Calu3 (cell line): Measurements from ENCODE around the gene ACOT9. TPM values are rescaled to one million over a fixed set of nuclear protein-coding genes. Genes with fewer than 3 reads are reported as not detected.

Experiments used
- BruUV-seq: library from RNA; stranded (reverse); fragments of 400-500 nt; replicated peaks from 2 replicates; lab custom pipeline; 2021; lab: Mats Ljungman, UMichigan
- CTCF ChIA-PET: fragments of 300-600 bp; sonication (Branson Sonifier 250); formaldehyde crosslinking; loops from one replicate; lab custom pipeline; 2022; ENCODE audit warnings: antibody characterized with exemption; lab: Charles Lee
- DNase-seq: peaks from one replicate; pipeline ENCODE4 v3.0.0; 2022
- H3K27ac Mint-ChIP-seq: one replicate; pipeline ENCODE4 v1.8.0; 2022; ENCODE audit warnings: mixed read lengths; ENCODE audit not compliant: unreplicated experiment
- H3K27me3 Mint-ChIP-seq: one replicate; pipeline ENCODE4 v1.8.0; 2022; ENCODE audit warnings: mixed read lengths; ENCODE audit not compliant: unreplicated experiment
- H3K36me3 Mint-ChIP-seq: one replicate; pipeline ENCODE4 v1.8.0; 2022; ENCODE audit warnings: mild to moderate bottlenecking, moderate library complexity, mixed read lengths; ENCODE audit not compliant: insufficient read depth, unreplicated experiment
- H3K4me1 Mint-ChIP-seq: one replicate; pipeline ENCODE4 v1.8.0; 2022; ENCODE audit warnings: mild to moderate bottlenecking, low read depth, mixed read lengths; ENCODE audit not compliant: unreplicated experiment
- H3K4me3 Mint-ChIP-seq: one replicate; pipeline ENCODE4 v1.8.0; 2022; ENCODE audit warnings: mild to moderate bottlenecking, low read depth, moderate library complexity, mixed read lengths; ENCODE audit not compliant: unreplicated experiment
- H3K9me3 Mint-ChIP-seq: one replicate; pipeline ENCODE4 v1.8.0; 2022; ENCODE audit warnings: low read depth, mixed read lengths; ENCODE audit not compliant: unreplicated experiment
- CTCF ChIP-seq: fragments of 200-600 bp; IDR thresholded peaks from one replicate; pipeline ENCODE4 v1.8.0; 2022; ENCODE audit warnings: antibody characterized with exemption; ENCODE audit not compliant: unreplicated experiment
- intact Hi-C: fragments of 100-400 bp; cut with micrococcal nuclease; formaldehyde crosslinking; loops from one replicate; pipeline ENCODE4 v1.10.0; 2022; ENCODE audit not compliant: unreplicated experiment
- total RNA-seq: library from RNA; stranded (reverse); gene quantifications from 2 replicates; pipeline ENCODE4 v1.2.3, GENCODE V29; 2022

The ACOT9 gene
- total RNA-seq, 1 experiment from 2014 or later, result 49.6 TPM

GRCh38 chrX:23673108-23673507, 70.0 kb downstream of the ACOT9 start:
- TF ChIP-seq CTCF, result no peak
- no TSS peak for BruUV-seq
- Mint-ChIP-seq H3K4me3 (no peak overlapping the region), H3K4me1 (no peaks in the 10 kb centered on the region), H3K27ac (no peak overlapping the region), H3K9me3 (no peaks in the 10 kb centered on the region), H3K27me3 (no peaks in the 10 kb centered on the region), H3K36me3 (peaks cover 18% of the 10 kb centered on the region)
- no peak for DNase-seq
- CTCF ChIA-PET, result interaction anchor here (0.6 kb wide), 1 partner anchor 104 kb away, joined by 3 read pairs; no protein-coding TSS in a partner anchor
- intact Hi-C loops, result no loop called here

- Mint-ChIP-seq H3K36me3 (peaks cover 28% of the 10 kb centered on the region), H3K9me3 (no peaks in the 10 kb centered on the region), H3K4me1 (no peaks in the 10 kb centered on the region), H3K4me3 (no peak overlapping the region), H3K27me3 (no peaks in the 10 kb centered on the region), H3K27ac (no peak overlapping the region)
- no peak for DNase-seq
- intact Hi-C loops, result no loop called here
- CTCF ChIA-PET, result no interaction called here
- no TSS peak for BruUV-seq
- no peak for TF ChIP-seq CTCF
Observed at GRCh38 chrX:23670528-23670927, 72.5 kb downstream of the ACOT9 start.

- Mint-ChIP-seq H3K36me3 (peaks cover 28% of the 10 kb centered on the region), H3K27me3 (no peaks in the 10 kb centered on the region), H3K4me1 (no peaks in the 10 kb centered on the region), H3K27ac (peak overlapping the region; percentile 47), H3K4me3 (peak overlapping the region; percentile 82), H3K9me3 (no peaks in the 10 kb centered on the region)
- BruUV-seq, result no TSS peak
- no peak for DNase-seq
- intact Hi-C loops, result no loop called here
- no peak for TF ChIP-seq CTCF
- CTCF ChIA-PET, result no interaction called here
Observed at GRCh38 chrX:23668335-23668734, 74.7 kb downstream of the ACOT9 start.

GRCh38 chrX:23667239-23668177, 75.6 kb downstream of the ACOT9 start, which contains the start of gene PRDX4:
PRDX4 (plus strand) TSS chrX:23667493; CDS start chrX:23667571, 78 bp downstream.
- DNase-seq, result peak; percentile 90
- Mint-ChIP-seq H3K9me3 (no peaks in the 10 kb centered on the region), H3K4me3 (peak within 1 kb of the TSS; percentile 82), H3K27ac (peak within 1 kb of the TSS; percentile 47), H3K36me3 (peaks cover 28% of the 10 kb centered on the region), H3K4me1 (no peaks in the 10 kb centered on the region), H3K27me3 (no peaks in the 10 kb centered on the region)
- no TSS peak for BruUV-seq
- CTCF ChIA-PET, result no interaction called here
- no peak for TF ChIP-seq CTCF
- intact Hi-C loops, result no loop called here
